Measurements from ENCODE around the gene MRPL17. TPM values are rescaled to one million over a fixed set of nuclear protein-coding genes. Genes with fewer than 3 reads are reported as not detected.

Gene MRPL17
- polyA plus RNA-seq, 1 donor (not counting 4 experiments of a cell fraction or from before 2014, with no cell fraction given) = 96.3 TPM

DNA sequence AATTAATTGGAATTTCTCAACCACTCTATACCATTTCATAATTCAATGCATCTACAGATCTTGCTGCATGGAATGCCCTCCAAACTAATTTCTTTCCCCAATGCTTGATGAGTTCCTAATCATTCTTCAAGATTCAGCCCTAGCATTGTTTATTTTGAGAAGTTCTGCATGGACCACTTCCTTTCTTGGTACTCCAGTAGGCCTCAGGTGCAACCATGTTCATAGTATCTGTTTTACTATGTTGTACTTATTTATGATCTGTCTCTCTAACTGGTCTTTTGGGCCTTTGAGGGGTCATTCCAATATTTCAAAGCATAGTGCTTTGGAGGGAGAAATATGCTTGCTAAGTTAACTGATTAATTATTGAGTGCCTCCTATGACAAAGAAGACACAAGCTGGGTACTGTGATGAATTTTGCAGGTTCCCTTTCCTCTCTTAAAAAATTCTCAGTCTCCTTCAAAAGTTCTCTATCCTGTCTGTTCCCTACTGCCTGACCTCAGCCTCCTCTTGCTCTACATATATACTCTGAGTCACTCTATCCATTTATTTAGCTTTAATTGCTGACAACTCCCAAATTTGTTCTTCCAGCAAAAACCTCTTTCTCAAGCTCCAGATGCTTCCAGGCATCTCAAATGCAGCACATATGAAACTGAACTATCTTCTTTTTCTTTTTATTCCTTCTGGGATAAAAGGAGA is 9.5 kb downstream of the MRPL17 start:
- Histone ChIP-seq H3K79me2 (ENCODE audit: control insufficient read depth, insufficient read depth, low read length) (no peaks in the 10 kb centered on the region), H3K4me1 (ENCODE audit: control insufficient read depth, extremely low read depth, insufficient read depth, low read length) (no peaks in the 10 kb centered on the region), H3K4me2 (ENCODE audit: control insufficient read depth, extremely low read depth, insufficient read depth, low read depth, low read length) (no peak overlapping the region), H3K9me3 (ENCODE audit: control insufficient read depth, low read depth, low read length) (no peaks in the 10 kb centered on the region), H3K36me3 (ENCODE audit: control insufficient read depth in 2 of 2, extremely low read depth in 1 of 2, insufficient read depth in 2 of 2, low read length in 2 of 2) (no peaks in the 10 kb centered on the region), H3K9me1 (ENCODE audit: control insufficient read depth, extremely low read depth, insufficient read depth, low read length) (no peaks in the 10 kb centered on the region), H3K9ac (ENCODE audit: control insufficient read depth, extremely low read depth, insufficient read depth, low read length) (no peak overlapping the region), H3K4me3 (ENCODE audit: control insufficient read depth in 2 of 3, extremely low read depth in 1 of 3, insufficient read depth in 2 of 3, low read depth in 1 of 3, low read length in 3 of 3) (no peak overlapping the region), H2AFZ (ENCODE audit: control insufficient read depth, low read length) (no peak overlapping the region), H4K20me1 (ENCODE audit: control insufficient read depth, extremely low read depth, insufficient read depth, low read length) (no peaks in the 10 kb centered on the region), H3K27me3 (ENCODE audit: control insufficient read depth, extremely low read depth, insufficient read depth, low read length) (no peaks in the 10 kb centered on the region), H3K27ac (ENCODE audit: control insufficient read depth, insufficient read depth, low read length) (no peak overlapping the region)
- FAIRE-seq (no peak), DNase-seq (ENCODE audit: low read depth, low spot score) (no peak)
- TF ChIP-seq, protein P1, sequence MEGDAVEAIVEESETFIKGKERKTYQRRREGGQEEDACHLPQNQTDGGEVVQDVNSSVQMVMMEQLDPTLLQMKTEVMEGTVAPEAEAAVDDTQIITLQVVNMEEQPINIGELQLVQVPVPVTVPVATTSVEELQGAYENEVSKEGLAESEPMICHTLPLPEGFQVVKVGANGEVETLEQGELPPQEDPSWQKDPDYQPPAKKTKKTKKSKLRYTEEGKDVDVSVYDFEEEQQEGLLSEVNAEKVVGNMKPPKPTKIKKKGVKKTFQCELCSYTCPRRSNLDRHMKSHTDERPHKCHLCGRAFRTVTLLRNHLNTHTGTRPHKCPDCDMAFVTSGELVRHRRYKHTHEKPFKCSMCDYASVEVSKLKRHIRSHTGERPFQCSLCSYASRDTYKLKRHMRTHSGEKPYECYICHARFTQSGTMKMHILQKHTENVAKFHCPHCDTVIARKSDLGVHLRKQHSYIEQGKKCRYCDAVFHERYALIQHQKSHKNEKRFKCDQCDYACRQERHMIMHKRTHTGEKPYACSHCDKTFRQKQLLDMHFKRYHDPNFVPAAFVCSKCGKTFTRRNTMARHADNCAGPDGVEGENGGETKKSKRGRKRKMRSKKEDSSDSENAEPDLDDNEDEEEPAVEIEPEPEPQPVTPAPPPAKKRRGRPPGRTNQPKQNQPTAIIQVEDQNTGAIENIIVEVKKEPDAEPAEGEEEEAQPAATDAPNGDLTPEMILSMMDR (optimal IDR thresholded peaks at IDR 0.05 in 1 of 3, IDR thresholded peaks at IDR 0.05 in 1 of 3, conservative IDR thresholded peaks at IDR 0.05 in 1 of 3; ENCODE audit: extremely low read depth in 1 of 3, insufficient read depth in 2 of 3, low read length in 3 of 3) = no peak
- no peak for TF ChIP-seq EZH2 (IDR thresholded peaks at IDR 0.05; ENCODE audit: low read length)
- dilution Hi-C loops (cut with MboI; ENCODE audit: extremely low pct_ligation_motif_present, low sequenced_read_pairs) = no loop called here

DNA sequence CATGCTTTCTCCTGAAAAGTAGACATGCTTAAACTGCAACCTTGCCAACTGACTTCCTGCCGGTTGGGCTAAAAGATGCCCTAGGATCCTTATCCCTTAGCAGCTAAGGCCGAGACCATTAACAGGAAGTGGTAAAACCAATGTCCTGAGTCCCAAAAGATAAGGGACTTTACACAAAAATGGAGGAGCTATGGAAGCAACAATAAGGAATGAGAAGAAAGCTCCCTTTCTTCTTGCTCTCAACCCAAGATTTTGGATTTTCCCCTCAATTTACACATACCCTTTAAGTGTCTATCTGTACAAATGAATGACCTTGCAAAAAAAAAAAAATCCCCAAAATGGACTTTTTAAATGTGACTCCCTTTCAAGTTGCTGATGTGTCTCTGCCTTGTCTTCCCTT is 11.1 kb downstream of the MRPL17 start:
- H3K4me3 ChIP-seq (ENCODE audit: control insufficient read depth in 2 of 3, extremely low read depth in 1 of 3, insufficient read depth in 2 of 3, low read depth in 1 of 3, low read length in 3 of 3) = no peak overlapping the region
- H3K27ac ChIP-seq (ENCODE audit: control insufficient read depth, insufficient read depth, low read length) = no peak overlapping the region
- no peaks in the 10 kb centered on the region for H3K9me3 ChIP-seq (ENCODE audit: control insufficient read depth, low read depth, low read length)
- TF ChIP-seq, protein P1 (optimal IDR thresholded peaks at IDR 0.05 in 1 of 3, IDR thresholded peaks at IDR 0.05 in 1 of 3, conservative IDR thresholded peaks at IDR 0.05 in 1 of 3; ENCODE audit: extremely low read depth in 1 of 3, insufficient read depth in 2 of 3, low read length in 3 of 3) = no peak
- no peak for TF ChIP-seq EZH2 (IDR thresholded peaks at IDR 0.05; ENCODE audit: low read length)
- H3K36me3 ChIP-seq (ENCODE audit: control insufficient read depth in 2 of 2, extremely low read depth in 1 of 2, insufficient read depth in 2 of 2, low read length in 2 of 2) = no peaks in the 10 kb centered on the region
- H3K9me1 ChIP-seq (ENCODE audit: control insufficient read depth, extremely low read depth, insufficient read depth, low read length) = no peaks in the 10 kb centered on the region
- no peak for DNase-seq (ENCODE audit: low read depth, low spot score)
- FAIRE-seq = no peak
- H3K27me3 ChIP-seq (ENCODE audit: control insufficient read depth, extremely low read depth, insufficient read depth, low read length) = no peaks in the 10 kb centered on the region
- H3K4me1 ChIP-seq (ENCODE audit: control insufficient read depth, extremely low read depth, insufficient read depth, low read length) = no peaks in the 10 kb centered on the region
- no peak overlapping the region for H3K4me2 ChIP-seq (ENCODE audit: control insufficient read depth, extremely low read depth, insufficient read depth, low read depth, low read length)
- dilution Hi-C loops (cut with MboI; ENCODE audit: extremely low pct_ligation_motif_present, low sequenced_read_pairs) = no loop called here
- no peaks in the 10 kb centered on the region for H3K79me2 ChIP-seq (ENCODE audit: control insufficient read depth, insufficient read depth, low read length)
- H4K20me1 ChIP-seq (ENCODE audit: control insufficient read depth, extremely low read depth, insufficient read depth, low read length) = no peaks in the 10 kb centered on the region
- no peak overlapping the region for H2AFZ ChIP-seq (ENCODE audit: control insufficient read depth, low read length)
- no peak overlapping the region for H3K9ac ChIP-seq (ENCODE audit: control insufficient read depth, extremely low read depth, insufficient read depth, low read length)

Data from keratinocyte (primary cell).